HG03565 (cell line): ENCODE measurements around the gene UBR3.

Experiments
- ATAC-seq: cut with Tn5 transposase; IDR thresholded peaks from one replicate; pipeline ENCODE4 v1.9.1; 2021; ENCODE audit warnings: mild to moderate bottlenecking, moderate library complexity; ENCODE audit not compliant: unreplicated experiment

Gene UBR3

DNA sequence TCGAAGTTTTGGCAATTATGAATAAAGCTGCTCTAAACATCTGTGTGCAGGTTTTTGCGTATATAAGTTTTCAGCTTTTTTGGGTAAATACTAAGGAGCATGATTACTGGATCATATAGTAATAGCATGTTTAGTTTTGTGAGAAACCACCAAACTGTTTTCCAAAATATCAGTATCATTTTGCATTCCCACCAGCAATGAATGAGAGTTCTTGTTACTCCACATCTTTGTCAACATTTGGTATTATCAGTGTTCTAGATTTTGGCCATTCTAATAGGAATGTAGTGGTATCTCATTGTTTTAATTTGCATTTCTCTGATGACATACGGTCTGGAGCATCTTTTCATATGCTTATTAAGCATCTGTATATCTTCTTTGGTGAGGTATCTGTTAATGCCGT lies 207.3 kb downstream of the UBR3 start:
- ATAC-seq: no peak

DNA sequence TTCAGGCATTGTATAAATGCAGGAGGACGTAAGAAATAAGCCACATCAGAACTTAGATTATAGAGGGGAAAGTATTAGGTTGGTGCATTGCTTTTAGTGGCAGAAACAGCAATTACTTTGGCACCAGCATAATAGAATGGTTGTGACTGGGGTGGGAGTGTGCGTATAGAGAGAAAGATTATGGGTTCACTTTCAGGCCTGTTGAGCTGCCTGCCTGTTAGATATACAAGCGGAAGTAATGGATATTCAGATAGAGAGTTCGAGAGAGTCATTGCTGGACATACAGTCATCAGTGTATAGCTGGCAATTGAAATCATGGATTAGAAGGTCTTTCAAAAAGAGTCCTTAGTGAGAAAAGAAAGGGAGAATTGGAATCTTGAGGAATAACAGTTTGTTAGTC lies 211.5 kb downstream of the UBR3 start:
- no peak for ATAC-seq

DNA sequence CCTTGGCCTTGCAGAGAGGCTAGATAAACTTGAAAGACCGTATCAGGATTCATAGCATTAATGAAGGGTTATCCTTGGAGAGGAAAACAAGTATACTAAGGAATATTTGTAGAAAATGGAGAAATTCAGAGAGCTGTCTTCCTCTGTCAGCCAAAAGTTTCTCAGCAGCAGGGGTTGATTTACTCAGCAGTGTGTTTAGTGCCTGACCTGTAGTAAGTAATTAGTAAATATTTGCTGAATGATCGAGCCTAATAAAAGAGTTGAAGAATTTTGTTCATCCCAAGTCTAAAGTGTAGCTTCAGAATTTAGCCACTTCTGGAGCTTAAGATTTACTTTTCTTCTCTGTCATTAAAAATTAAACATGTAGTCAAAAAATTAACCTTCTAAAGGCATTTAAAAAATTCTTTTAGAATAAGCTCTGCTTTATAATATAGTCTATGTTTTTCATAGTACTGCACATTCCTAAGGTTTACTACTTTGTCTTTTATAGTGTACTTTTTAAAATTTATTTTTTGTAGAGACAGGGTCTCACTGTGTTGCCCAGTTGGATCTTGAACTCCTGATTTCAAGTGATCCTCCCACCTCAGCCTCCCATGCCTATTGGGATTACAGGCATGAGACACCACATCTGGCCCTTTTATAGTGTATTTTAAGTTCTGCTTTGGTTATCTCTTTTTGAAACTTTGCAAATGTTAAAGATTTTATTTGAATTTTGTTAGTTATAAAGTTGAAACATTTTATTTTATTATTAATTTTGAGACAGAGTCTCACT lies 212.3 kb downstream of the UBR3 start:
- ATAC-seq: no peak

DNA sequence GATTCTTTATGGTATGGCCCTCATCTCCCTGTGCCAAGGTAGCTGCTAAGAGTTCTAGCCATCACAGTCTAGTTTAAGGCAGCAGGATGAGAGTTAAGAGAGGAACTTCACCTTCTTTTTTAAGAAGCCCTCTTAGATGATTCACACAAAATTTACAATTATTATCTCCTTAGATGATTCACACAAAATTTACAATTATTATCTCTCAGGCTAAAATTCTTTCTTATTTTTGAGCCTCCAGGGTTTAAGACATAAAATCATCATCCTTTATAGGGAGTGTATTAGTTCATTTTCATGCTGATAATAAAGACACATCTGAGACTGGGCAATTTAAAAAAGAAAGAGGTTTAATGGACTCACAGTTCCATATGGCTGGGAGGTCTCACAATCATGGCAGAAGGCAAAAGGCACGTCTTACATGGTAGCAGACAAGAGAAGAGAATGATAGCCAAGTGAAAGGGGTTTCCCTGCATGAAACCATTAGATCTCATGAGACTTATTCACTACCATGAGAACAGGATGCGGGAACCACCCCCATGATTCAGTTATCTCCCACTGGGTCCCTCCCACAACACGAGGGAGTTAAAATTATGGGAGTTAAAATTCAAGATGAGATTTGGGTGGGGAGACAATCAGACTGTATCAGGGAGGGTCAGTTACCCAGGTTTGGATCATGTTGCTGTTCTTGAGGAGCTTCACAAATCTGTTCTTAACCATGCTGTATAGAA lies 217.7 kb downstream of the UBR3 start:
- ATAC-seq: no peak

DNA sequence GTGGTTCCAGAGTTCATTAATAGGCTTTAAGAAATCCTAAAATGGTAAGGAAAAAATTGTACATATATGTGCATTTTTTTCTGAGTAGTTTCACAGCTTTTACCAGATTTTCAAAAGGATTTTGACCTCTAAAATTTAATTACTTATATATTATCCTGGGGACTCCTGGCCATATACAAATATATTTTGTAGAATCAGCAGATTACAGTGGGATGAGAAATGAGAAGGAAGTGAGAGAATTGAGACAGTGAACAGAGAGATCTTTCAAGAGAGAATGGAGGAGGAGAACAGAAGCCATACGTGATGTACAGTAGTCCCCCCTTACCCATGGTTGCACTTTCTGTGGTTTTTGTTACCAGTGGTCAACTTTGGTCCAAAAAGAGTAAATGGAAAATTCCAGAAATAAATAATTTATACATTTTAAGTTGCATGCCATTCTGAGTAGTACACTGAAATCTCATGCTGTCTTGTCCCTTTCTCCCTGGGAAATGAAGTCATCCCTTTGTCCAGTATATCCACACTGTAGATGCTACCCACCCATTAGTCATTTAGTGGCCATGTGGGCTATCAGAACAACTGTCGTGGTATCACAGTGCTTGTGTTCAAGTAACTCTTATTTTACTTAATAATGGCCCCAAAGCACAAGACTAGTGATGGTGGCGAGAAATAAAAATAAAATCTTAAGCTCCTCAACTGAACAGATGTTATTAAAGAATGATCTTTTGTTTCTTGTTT lies 220.2 kb downstream of the UBR3 start:
- no peak for ATAC-seq

DNA sequence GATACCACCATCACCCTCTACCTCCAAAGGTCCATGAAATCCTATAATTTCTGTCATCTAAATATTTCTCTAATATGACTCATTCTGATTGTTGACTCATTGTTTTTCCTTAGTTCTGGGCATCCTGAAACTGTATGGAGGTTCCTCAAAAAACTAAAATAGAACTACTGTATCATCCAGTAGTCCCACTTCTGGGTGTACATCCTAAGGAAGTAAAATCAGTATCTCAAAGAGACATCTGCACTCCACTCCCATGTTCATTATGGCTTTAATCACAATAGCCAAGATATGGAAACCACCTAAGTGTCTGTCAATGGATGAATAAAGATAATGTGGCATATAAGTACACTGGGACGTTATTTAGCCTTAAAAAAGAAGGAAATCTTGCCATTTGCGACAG lies 224.9 kb downstream of the UBR3 start:
- no peak for ATAC-seq

DNA sequence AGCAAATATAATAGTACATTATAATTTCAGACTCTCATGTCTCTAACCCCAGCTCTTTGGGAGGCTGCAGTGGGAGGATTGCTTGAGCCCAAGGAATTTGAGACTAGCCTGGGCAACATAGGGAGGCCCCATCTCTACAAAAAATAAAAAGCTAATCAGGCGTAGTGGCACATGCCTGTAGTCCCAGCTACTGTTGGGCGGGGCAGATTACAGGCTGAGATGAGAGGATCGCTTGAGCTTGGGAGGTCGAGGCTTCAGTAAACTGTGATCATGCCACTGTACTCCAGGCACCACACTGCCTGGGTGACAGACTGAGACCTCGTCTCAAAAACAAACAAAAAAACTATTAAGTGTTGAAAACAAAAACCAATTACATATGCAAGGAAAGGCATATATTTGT lies 227.7 kb downstream of the UBR3 start:
- no peak for ATAC-seq

DNA sequence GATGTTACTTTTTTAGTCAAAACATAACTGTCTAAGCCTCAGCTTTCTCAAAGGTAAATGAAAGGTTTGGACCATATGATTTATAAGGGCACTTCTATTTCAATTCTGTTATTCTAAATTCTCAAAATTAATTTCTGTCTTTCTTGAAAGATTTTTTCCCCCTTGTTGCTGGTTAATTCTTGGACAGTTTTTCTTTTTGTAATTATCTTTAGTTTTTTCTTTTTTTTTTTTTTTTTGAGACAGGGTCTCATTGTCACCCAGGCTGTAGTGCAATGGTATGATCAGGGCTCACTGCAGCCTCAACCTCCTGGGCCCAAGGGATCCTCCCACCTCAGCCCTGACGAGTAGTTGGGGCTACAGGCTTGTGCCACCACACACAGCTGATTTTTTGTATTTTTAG lies 229.6 kb downstream of the UBR3 start:
- no peak for ATAC-seq

DNA sequence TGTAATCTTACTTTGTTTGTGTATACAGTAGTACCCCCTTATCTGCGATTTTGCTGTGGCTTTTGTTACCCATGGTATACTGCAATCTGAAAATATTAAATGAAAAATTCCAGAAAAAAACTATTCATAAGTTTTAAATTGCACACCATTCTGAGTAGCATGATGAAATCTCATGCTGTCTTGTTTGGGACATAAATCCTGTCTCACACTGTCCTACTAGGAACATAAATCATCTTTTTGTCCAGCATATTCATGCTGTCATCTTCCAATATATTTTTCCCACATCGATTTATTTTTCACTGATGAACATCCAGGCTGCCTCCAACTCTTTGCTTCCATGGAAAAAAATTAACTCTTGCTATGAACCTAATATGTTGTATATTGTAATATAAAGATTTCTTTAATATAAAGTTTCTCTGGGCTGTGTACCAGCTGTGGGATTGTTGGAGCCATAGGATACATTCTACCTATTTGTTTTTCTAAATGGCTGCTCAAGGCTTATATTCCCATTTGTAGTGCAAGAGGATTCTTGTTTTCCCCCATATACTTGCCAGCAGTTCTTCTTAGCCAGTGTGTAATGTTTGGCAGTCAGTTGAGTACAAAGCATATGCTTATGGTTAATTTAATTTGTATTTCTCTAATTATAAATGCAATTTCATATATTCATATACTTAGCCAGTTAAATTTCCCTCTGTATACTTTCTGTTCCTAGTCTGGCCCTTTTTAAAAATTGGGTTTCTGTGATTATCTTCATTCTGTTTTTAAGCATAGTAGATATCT lies 236.4 kb downstream of the UBR3 start:
- ATAC-seq: no peak

DNA sequence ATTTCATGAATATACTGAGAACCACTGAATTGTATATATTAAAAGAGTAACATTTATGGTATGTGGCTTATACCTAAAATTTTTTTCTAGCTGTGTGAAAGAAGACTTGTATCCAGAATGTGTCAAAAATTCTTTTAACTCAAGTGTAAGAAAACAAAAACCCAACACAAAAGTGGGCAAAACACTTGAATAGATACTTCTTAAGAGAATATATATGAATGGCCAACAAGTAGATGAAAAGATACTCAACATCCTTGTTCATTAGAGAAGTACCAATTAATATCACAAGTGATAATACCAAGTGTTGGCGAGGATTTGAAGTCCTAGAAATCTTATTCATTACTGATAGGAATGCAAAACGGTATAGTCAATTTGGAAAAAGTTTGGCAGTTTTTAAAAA lies 243.5 kb downstream of the UBR3 start:
- ATAC-seq: no peak

DNA sequence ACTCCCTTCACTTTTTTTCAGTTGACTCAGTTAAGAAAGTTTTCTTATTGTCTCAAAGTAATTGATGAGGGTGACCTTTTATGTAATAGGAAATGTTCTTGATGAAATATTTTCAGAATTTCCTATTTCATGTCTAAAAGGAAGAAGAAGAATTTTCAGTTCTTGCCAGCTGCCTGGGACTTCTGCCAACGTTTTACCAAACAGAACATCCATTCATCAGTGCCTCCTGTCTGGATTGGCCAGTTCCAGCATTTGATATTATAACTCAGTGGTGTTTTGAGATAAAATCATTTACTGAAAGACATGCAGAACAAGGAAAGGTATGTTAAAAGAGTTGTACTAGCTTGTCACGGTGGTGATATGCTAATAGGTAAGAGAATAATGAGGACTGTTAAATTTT lies 246.0 kb downstream of the UBR3 start:
- no peak for ATAC-seq

DNA sequence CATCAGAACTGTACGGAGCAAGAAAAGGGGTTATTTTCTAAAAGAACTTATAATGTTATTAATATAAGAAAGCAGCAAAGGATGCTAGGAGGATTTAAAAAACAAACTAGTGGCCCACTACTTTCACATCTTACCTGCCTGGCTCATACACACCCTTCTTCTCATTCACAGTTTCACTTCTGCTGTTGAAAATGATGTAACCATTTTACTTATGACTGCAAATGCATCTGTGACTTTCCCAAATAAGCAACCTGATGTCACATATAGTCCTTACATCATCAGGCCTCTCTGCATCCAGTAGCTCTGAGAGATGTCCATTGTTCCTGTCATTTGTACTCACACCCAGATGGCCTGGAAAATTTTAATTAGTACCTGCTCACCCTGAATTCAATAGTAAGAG lies 248.9 kb downstream of the UBR3 start:
- no peak for ATAC-seq

DNA sequence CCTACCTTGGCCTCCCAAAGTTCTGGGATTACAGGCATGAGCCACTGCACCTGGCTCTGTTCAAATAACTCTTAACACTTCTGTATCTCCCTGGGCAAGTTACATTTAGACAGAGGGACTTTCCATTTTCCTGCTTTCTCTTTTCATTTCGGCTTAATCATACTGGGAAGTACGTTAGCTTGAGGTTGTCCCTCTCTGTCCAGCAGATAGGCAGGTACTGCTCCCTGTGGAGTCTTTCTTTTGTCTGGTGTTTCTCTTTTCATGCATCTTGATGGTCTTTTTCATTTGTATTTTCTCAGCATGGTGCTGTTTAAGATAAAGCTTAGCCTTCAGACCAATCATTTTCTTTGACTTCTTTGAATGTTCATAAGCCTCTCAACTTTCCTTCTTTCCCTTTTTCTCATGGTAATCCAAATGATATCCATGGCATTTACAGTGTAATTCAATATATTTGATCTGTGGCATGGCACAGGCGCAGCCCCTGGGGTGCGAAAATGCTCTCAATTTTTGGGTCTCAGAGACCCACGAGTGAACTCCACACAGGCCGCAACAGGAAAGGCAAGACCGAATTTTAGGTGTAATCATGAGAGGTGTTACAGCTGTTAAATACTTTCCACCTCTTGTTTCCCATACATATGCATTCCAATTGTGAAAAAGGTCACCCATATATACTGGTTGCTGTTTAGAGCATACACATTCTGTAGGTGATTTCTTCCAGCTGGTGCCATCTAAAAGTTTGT lies 250.7 kb downstream of the UBR3 start:
- ATAC-seq: no peak

DNA sequence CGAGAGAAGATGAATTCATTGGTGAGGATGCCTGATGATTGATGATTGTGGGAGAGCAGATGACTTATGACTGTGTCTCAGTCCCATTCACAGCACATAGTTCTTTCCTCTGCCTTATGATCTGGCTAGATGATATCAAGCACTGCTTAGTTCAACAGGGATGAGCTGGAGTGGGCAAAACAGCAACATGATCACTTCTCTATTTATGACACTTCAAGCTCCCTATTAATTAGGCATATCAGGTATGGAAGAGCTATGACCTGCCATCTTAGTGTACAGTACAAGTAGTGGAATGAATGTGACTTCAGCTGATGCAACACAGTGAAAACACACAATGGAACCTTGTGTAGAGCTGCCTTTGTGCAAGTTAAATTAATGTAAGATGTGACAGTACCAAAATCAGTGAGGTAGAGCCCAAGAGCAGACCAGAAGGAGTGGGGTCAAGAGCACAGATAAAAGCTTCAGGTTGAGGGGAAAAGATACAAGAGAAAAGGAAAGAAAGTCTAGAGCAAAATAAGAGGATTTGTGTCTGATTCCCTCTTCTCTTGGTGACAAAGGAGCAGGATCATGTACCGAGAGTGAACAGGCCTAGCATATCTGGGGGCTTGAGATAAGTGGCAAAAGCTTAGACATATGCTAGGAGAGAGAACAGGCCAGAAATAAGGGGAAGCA lies 257.7 kb downstream of the UBR3 start:
- no peak for ATAC-seq

DNA sequence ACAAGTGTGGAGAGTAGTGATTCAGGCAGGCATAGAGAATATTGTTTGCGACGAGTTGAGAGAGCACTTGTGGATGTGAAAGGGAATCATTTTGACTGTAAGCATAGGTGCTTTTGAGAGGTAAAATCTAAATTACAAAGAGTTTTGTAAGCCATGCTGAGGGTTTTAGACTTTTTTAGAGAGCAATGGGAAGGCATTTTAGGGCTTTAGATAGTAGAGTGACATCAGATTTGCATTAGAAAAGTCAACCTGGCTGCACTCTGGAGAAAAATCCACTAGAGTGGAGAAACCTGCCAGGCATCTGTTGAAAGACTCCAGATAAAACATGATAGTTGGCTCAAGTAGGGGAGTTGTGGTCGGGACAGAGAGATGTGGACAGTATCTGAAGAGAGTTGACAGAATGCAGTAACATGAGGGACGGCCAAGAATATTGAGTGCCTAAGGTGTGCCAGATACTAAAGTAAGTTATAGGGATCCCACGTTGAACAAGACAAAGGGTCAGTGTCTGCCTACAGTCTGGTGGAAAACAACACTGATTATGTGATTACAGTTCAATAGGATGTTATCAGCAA lies 258.9 kb downstream of the UBR3 start:
- no peak for ATAC-seq

DNA sequence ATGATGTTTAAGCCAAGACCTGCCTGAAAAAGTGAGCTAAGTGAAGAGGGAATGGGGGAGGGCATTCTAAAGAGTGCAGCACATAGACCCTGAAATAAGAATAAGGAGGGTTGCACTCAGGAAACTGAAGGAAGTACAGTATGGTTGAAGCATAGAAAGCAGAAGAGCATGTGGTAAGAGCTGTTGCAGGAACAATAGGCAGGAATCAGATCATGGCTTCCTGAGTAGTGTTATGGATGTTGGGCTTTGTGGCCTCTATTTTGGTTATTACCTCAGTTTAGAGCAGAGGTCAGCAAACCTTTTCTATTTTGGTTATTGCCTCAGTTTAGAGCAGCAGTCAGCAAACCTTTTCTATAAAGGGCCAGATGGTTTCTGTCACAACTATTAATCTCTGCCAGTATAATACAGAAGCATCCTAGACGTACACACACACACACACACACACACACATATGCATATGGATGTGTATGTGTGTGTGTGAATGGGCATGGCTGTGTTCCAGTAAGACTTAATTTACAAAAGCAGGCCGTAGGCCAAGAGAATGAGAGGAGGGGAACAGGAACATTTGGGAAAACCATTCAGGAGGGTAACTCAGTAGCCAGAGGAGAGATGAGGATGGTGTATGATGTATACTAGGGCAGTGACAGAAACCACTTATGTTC lies 259.6 kb downstream of the UBR3 start:
- no peak for ATAC-seq

DNA sequence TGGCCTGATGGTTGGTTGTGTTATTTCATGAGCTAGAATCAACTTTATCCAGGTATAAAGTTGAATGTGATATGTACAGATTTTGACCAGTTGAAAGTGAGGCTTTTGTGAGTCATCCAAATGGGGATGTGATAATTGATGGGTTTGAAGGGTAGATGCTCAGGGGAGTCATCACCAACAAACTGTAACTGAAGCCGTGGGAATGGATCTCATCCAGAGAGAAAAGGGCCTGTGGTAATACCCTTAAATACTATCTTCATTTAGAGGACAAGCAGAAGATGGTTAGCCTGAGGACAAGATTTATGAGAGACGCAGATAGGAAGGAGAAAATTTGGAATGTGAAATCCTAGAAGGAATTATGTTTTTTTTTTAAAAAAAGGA lies 260.1 kb downstream of the UBR3 start:
- no peak for ATAC-seq

DNA sequence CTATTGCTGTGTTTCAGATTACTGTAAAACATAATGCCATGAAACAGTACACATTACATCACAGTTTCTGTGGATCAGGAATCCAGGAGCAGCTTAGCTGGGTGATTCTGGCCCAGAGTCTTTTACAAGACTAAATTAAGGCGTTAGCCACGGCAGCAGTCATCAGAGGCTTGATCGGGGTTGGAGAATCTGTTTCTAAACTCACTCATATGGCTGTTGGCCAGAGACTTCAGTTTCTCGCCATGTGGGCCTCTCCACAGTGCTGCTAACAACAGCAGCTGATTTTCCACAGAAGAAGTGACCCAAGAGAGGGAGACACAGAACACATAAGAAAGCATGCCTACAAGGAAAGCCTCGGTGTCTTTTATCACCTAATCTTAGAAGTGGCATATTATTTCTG lies 261.5 kb downstream of the UBR3 start:
- ATAC-seq: no peak

DNA sequence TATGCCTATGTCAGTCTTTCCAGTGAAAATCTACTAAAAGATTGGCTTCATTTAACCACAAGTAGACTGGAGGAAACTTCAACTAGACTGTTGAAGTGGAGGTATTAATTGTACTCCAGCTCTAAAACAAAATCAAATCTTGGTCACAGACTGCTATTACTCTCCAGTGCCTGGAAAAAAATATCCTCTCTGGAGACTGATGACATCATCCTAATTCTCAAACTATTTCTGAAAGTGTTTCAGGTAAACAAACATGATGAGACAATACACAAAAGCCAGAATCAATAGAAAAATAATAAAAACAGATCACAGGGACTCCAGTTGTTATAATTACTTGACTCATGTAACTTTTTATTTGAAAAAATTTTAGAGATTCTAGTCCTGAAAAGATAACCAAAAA lies 263.0 kb downstream of the UBR3 start:
- no peak for ATAC-seq
